GM12878 (cell line): ENCODE measurements around the gene TNNT3. TPM values are rescaled to one million over a fixed set of nuclear protein-coding genes. Genes with fewer than 3 reads are reported as not detected.

Experiments used
- ATAC-seq: fragments of 200-7000 bp; cut with Tn5 transposase; 3 replicates; pipeline ENCODE4 v1.9.1; 2020; ENCODE audit warnings: mild to moderate bottlenecking, moderate library complexity
- BruUV-seq: library from RNA; stranded (reverse); fragments of 400-500 nt; replicated peaks from 2 replicates; lab custom pipeline; 2021; lab: Mats Ljungman, UMichigan
- CTCF ChIA-PET: fragments of 300-600 bp; sonication (Branson Sonifier 250); formaldehyde crosslinking; extraction: SDS; loops from one replicate; lab custom pipeline; 2021; ENCODE audit warnings: inconsistent platforms; lab: Yijun Ruan, JAX
- POLR2A ChIA-PET: fragments of 350-600 bp; formaldehyde crosslinking; extraction: SDS; loops from one replicate; lab custom pipeline; 2021; ENCODE audit warnings: inconsistent platforms; lab: Charles Lee
- RAD21 ChIA-PET: fragments of 300-600 bp; sonication (Branson Sonifier 250); formaldehyde crosslinking; loops from one replicate; lab custom pipeline; 2023; ENCODE audit warnings: antibody characterized with exemption; ENCODE audit not compliant: unreplicated experiment; lab: Charles Lee
- SMC1A ChIA-PET: fragments of 300-600 bp; sonication (Branson Sonifier 250); formaldehyde crosslinking; loops from one replicate; lab custom pipeline; 2023; ENCODE audit not compliant: unreplicated experiment, uncharacterized antibody; lab: Charles Lee
- DNase-seq: peaks from one replicate; pipeline ENCODE4 v3.0.0-alpha.2; 2011; ENCODE audit warnings: low read depth, low spot score
- FAIRE-seq: peaks from 3 replicates; lab custom pipeline; 2011; peaks lifted over from hg19 to GRCh38; lab: Jason Lieb, UNC
- H2AFZ ChIP-seq: 2 replicates; pipeline ENCODE4 v1.6.0; 2011; ENCODE audit warnings: low read depth, low read length, control low read depth; ENCODE audit not compliant: control insufficient read depth
- H3K27ac ChIP-seq: 2 replicates; pipeline ENCODE4 v1.5.1; 2011; ENCODE audit warnings: control low read depth; ENCODE audit not compliant: control insufficient read depth, insufficient read depth
- H3K27me3 ChIP-seq, 2 experiments: replicated peaks in 1 of 2; 2 replicates each; pipeline versions ENCODE4 v1.6.0 to v1.6.1; 2011; ENCODE audit warnings: low read length in 1 of 2; ENCODE audit not compliant: control insufficient read depth in 2 of 2, insufficient read depth in 2 of 2
- H3K36me3 ChIP-seq, 2 experiments: 2 replicates each; pipeline ENCODE4 v1.5.1; 2011; ENCODE audit warnings: low read length in 1 of 2; ENCODE audit not compliant: control insufficient read depth in 2 of 2, insufficient read depth in 2 of 2
- H3K4me1 ChIP-seq: 2 replicates; pipeline ENCODE4 v1.6.1; 2011; ENCODE audit warnings: mild to moderate bottlenecking, low read length, moderate library complexity, mixed read lengths; ENCODE audit not compliant: control insufficient read depth, insufficient read depth
- H3K4me2 ChIP-seq: 2 replicates; pipeline ENCODE4 v1.6.0; 2011; ENCODE audit warnings: control low read depth; ENCODE audit not compliant: control insufficient read depth, insufficient read depth
- H3K4me3 ChIP-seq: fragments of 200-600 bp; sonication (generic); 2 replicates; pipeline ENCODE4 v1.5.1; 2016
- H3K79me2 ChIP-seq: 2 replicates; pipeline ENCODE4 v1.6.0; 2011; ENCODE audit warnings: low read length; ENCODE audit not compliant: control insufficient read depth, insufficient read depth
- H3K9ac ChIP-seq: 2 replicates; pipeline ENCODE4 v1.8.0; 2011; ENCODE audit warnings: low read length, control low read depth, mixed read lengths; ENCODE audit not compliant: control insufficient read depth, insufficient read depth
- H3K9me3 ChIP-seq: replicated peaks from 3 replicates; pipeline ENCODE4 v1.5.1; 2011; ENCODE audit warnings: mild to moderate bottlenecking, low read length; ENCODE audit not compliant: control insufficient read depth, insufficient read depth
- H4K20me1 ChIP-seq: 2 replicates; pipeline ENCODE4 v1.6.0; 2011; ENCODE audit not compliant: control insufficient read depth, insufficient read depth
- BACH1 ChIP-seq: fragments of 450-650 bp; IDR thresholded peaks from 2 replicates; pipeline ENCODE4 v1.6.1; 2017; ENCODE audit warnings: mild to moderate bottlenecking, borderline replicate concordance
- BCLAF1 ChIP-seq: fragments of 450-650 bp; IDR thresholded peaks from 2 replicates; pipeline ENCODE4 v1.6.1; 2017; ENCODE audit warnings: antibody characterized with exemption, mild to moderate bottlenecking, moderate library complexity
- BHLHE40 ChIP-seq, 2 experiments: fragments of 450-650 bp in 1 of 2; IDR thresholded peaks; 2 replicates each; pipeline ENCODE4 v1.6.1; 2011 to 2017; ENCODE audit warnings: low read depth in 2 of 2, borderline replicate concordance in 1 of 2, improper control_type of control experiment in 1 of 2, low read length in 1 of 2, mild to moderate bottlenecking in 1 of 2
- CBX5 ChIP-seq: sonication (generic); IDR thresholded peaks from 2 replicates; pipeline ENCODE4 v1.6.1; 2016; ENCODE audit warnings: low read depth, moderate library complexity, mild to moderate bottlenecking, inconsistent platforms
- MXI1 ChIP-seq: fragments of 150-350 bp; IDR thresholded peaks from 2 replicates; pipeline ENCODE4 v1.6.1; 2011; ENCODE audit warnings: low read depth, mild to moderate bottlenecking, inconsistent platforms, low read length, improper control_type of control experiment
- NR2C1 ChIP-seq: fragments of 450-650 bp; IDR thresholded peaks from 2 replicates; pipeline ENCODE4 v1.6.1; 2017; ENCODE audit warnings: antibody characterized with exemption, mild to moderate bottlenecking, moderate library complexity
- RB1 ChIP-seq: fragments of 450-650 bp; formaldehyde crosslinking; IDR thresholded peaks from 2 replicates; pipeline ENCODE4 v1.6.1; 2017; ENCODE audit warnings: mild to moderate bottlenecking, borderline replicate concordance
- TCF12 ChIP-seq: IDR thresholded peaks from 2 replicates; pipeline ENCODE4 v1.6.1; 2011; ENCODE audit warnings: low read depth, mild to moderate bottlenecking, low read length
- WGBS: methylation state at CpG from one replicate; pipeline ENCODE4 v1.1.6; 2016; ENCODE audit warnings: low lambda C conversion rate; ENCODE audit not compliant: insufficient replicate concordance, insufficient coverage; ENCODE audit errors: missing lambda C conversion rate; 5-methylcytosine and 5-hydroxymethylcytosine counted together
- in situ Hi-C: fragments of 300-500 bp; cut with MboI; formaldehyde crosslinking; loops from 9 replicates; pipeline ENCODE4 v1.14.3; 2018; ENCODE audit warnings: mixed read lengths
- intact Hi-C: fragments of 100-400 bp; cut with micrococcal nuclease; formaldehyde crosslinking; loops from one replicate; pipeline ENCODE4 v1.14.2; 2022; ENCODE audit not compliant: unreplicated experiment
- polyA plus RNA-seq, 11 experiments: library from polyadenylated mRNA; depleted of rRNA in 4 of 11; unstranded in 6 of 11; stranded (reverse) in 5 of 11; fragments of >200 nt; fragmentation: Nextera tagmentation in 4 of 11; fragmentation: Illumina TruSeq in 1 of 11; extraction: Ambion mirVana in 4 of 11; extraction: Trizol in 1 of 11; gene quantifications; 1 replicate in 1 of 11; 2 replicates in 10 of 11; pipeline versions ENCODE4 v1.2.1 to v1.2.3, GENCODE V29; 2011 to 2016; ENCODE audit warnings: inconsistent platforms in 2 of 11, missing spikeins in 2 of 11, low read depth in 1 of 11
- total RNA-seq, 4 experiments: library from RNA; depleted of rRNA in 3 of 4; stranded (reverse); fragments of >200 nt in 3 of 4; fragmentation: Illumina TruSeq in 1 of 4; extraction: Trizol in 1 of 4; gene quantifications; 2 replicates each; pipeline versions ENCODE4 v1.2.1 to v1.2.3, GENCODE V29; 2013 to 2021

TNNT3 gene
- total and polyA plus RNA-seq, 10 of the 15 experiments (the other 5 are each of a cell fraction or from before 2014, with no cell fraction given) = 0.40 to 0.50 TPM; not detected in 8

- intact Hi-C loops (no loop called here), in situ Hi-C loops (no loop called here)
- RAD21 ChIA-PET = interaction anchor here (0.7 kb wide), 1 partner anchor 101 kb away, joined by 4 read pairs; no protein-coding TSS in a partner anchor
- POLR2A ChIA-PET = interaction anchor here (0.5 kb wide), 1 partner anchor 41 kb away, joined by 3 read pairs; no protein-coding TSS in a partner anchor
- Histone ChIP-seq H3K4me1 (no peaks in the 10 kb centered on the region), H4K20me1 (no peaks in the 10 kb centered on the region), H3K4me3 (no peak overlapping the region), H2AFZ (no peak overlapping the region), H3K9ac (no peak overlapping the region), H3K36me3 (no peaks in the 10 kb centered on the region)
- SMC1A ChIA-PET = no interaction called here
- FAIRE-seq = no peak
- no TSS peak for BruUV-seq
- TF ChIP-seq NR2C1 = no peak
- TF ChIP-seq BHLHE40 (IDR thresholded peaks at IDR 0.05; ENCODE audit: borderline replicate concordance in 1 of 2, low read depth in 2 of 2, low read length in 1 of 2) = peak in 1 of 2 experiments; percentile 21; a peak in 2 of 4 replicates
- TF ChIP-seq, all 136 proteins: peak for 1
- no peak for DNase-seq
- WGBS = 35% methylated on average over 27 of the region's 35 CpGs
- no peak; the same call in 2 of the 3 replicates for ATAC-seq
- Histone ChIP-seq H3K9me3 (no peaks in the 10 kb centered on the region), H3K27me3 (no peaks in the 10 kb centered on the region), H3K79me2 (no peaks in the 10 kb centered on the region), H3K4me2 (no peak overlapping the region), H3K27ac (no peak overlapping the region)
- CTCF ChIA-PET = interaction anchor here (0.9 kb wide), 1 partner anchor 244 kb away, joined by 3 read pairs; no protein-coding TSS in a partner anchor
These were observed 18.3 kb downstream of the TNNT3 start for GRCh38 chr11:1937616-1938342.

DNA sequence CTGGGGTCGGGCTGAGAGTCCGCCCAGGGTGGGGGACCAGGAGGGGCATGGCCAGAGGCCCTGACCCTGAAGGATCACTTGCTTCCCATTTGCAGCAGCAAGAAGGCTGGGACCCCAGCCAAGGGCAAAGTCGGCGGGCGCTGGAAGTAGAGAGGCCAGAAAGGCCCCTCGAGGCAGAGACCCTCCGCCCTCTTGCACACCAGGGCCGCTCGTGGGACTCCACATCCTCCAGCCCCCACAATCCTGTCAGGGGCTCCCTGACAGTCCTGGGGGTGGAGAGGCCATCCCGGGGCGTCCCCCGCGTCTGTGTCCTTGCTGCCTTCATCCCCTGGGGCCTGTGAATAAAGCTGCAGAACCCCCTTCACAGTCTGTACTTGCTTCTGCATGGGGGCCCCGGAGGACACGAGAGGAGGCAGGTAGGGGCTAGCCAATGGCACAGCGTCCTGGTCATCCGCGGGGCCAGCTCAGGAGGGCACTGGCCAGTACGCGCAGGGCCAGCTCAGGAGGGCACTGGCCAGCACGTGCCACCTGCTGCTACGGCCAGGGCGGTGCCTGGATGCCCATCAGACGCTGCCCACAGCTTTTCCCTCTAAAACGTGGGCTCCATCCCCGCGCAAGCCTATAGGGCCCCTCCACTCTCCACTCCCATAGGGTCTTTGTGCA lies 19.0 kb downstream of the TNNT3 start:
- Histone ChIP-seq H3K27ac (no peak overlapping the region), H3K79me2 (no peaks in the 10 kb centered on the region), H3K27me3 (no peaks in the 10 kb centered on the region), H3K36me3 (no peaks in the 10 kb centered on the region), H3K4me1 (no peaks in the 10 kb centered on the region), H3K9me3 (no peaks in the 10 kb centered on the region), H2AFZ (no peak overlapping the region), H3K4me2 (no peak overlapping the region), H3K9ac (no peak overlapping the region), H4K20me1 (no peaks in the 10 kb centered on the region), H3K4me3 (no peak overlapping the region)
- intact Hi-C loops (no loop called here), in situ Hi-C loops (no loop called here)
- POLR2A ChIA-PET = interaction anchor here (0.5 kb wide), 1 partner anchor 42 kb away, joined by 3 read pairs; no protein-coding TSS in a partner anchor
- no peak for TF ChIP-seq BACH1
- no peak for TF ChIP-seq CBX5
- TF ChIP-seq MXI1 = no peak
- TF ChIP-seq BCLAF1 = no peak
- no peak for TF ChIP-seq TCF12
- TF ChIP-seq RB1 = no peak
- no peak for FAIRE-seq
- no TSS peak for BruUV-seq
- DNase-seq = no peak
- CTCF ChIA-PET = interaction anchor here (0.9 kb wide), 1 partner anchor 244 kb away, joined by 3 read pairs; no protein-coding TSS in a partner anchor
- WGBS = 69% methylated on average over 27 of the region's 27 CpGs
- RAD21 ChIA-PET = interaction anchor here (0.7 kb wide), 1 partner anchor 102 kb away, joined by 4 read pairs; no protein-coding TSS in a partner anchor
- SMC1A ChIA-PET = no interaction called here
- ATAC-seq = no peak; the same call in 2 of the 3 replicates
